Tibial nerve (tissue), 4 donors: ENCODE measurements around the gene EXOSC3. TPM values are rescaled to one million over a fixed set of nuclear protein-coding genes. Genes with fewer than 3 reads are reported as not detected.

Experiments
- DNase-seq, 2 donors: peaks; one replicate each; pipeline ENCODE4 v3.0.0-alpha.2; 2019; ENCODE audit warnings: low spot score in 2 of 2
- H3K27ac ChIP-seq, 4 donors: fragments of 200-600 bp; sonication (generic) in 3 of 4; one replicate each; pipeline ENCODE4 v1.5.1; 2017 to 2019; ENCODE audit warnings: mild to moderate bottlenecking in 1 of 4
- H3K27me3 ChIP-seq, 2 donors: fragments of 200-600 bp; sonication (generic) in 1 of 2; one replicate each; pipeline versions ENCODE4 v1.5.1 to v1.6.0; 2017 to 2019
- H3K36me3 ChIP-seq, 3 donors: fragments of 200-600 bp; sonication (generic); one replicate each; pipeline ENCODE4 v1.5.1; 2018 to 2019
- H3K4me1 ChIP-seq, 4 donors: fragments of 200-600 bp; sonication (generic) in 3 of 4; one replicate each; pipeline ENCODE4 v1.5.1; 2017 to 2019
- H3K4me3 ChIP-seq, 4 donors: fragments of 200-600 bp; sonication (generic) in 3 of 4; one replicate each; pipeline ENCODE4 v1.5.1; 2017 to 2019; ENCODE audit warnings: mild to moderate bottlenecking in 1 of 4, moderate library complexity in 1 of 4
- H3K9me3 ChIP-seq, 4 donors: fragments of 200-600 bp; sonication (generic) in 3 of 4; one replicate each; pipeline ENCODE4 v1.5.1; 2017 to 2019
- CTCF ChIP-seq, 5 experiments: fragments of 200-600 bp in 3 of 5; fragments of 450-650 bp in 2 of 5; sonication (generic) in 3 of 5; IDR thresholded peaks; one replicate each; pipeline ENCODE4 v1.5.1; 2016 to 2019; ENCODE audit warnings: antibody characterized with exemption in 5 of 5, mild to moderate bottlenecking in 3 of 5, moderate library complexity in 2 of 5
- EP300 ChIP-seq, 2 donors: sonication (generic); formaldehyde crosslinking; IDR thresholded peaks; one replicate each; pipeline ENCODE4 v1.6.1; 2017; ENCODE audit warnings: antibody characterized with exemption in 2 of 2, mild to moderate bottlenecking in 1 of 2
- POLR2A ChIP-seq, 2 donors: fragments of 450-650 bp; IDR thresholded peaks; one replicate each; pipeline ENCODE4 v1.6.1; 2017; ENCODE audit warnings: antibody characterized with exemption in 2 of 2, mild to moderate bottlenecking in 2 of 2, moderate library complexity in 2 of 2
- WGBS, 2 donors: methylation state at CpG; one replicate each; pipeline ENCODE4 v1.1.5; 2018; 5-methylcytosine and 5-hydroxymethylcytosine counted together
- total RNA-seq, 4 donors: library from RNA; depleted of rRNA; stranded (reverse); fragments of >200 nt; gene quantifications; one replicate each; pipeline ENCODE4 v1.1.0, GENCODE V29; 2016

Gene EXOSC3
- total RNA-seq, 4 donors from 2014 or later = 23.4 to 59.9 (median 39.3) TPM

GRCh38 chr9:37751186-37751585 lies 33.7 kb downstream of the EXOSC3 start:
- Histone ChIP-seq H3K27me3 (no peaks in the 10 kb centered on the region), H3K9me3 (no peaks in the 10 kb centered on the region), H3K4me3 (no peak overlapping the region), H3K36me3 (no peaks in the 10 kb centered on the region), H3K4me1 (peaks cover 0 to 17% (median 3%) of the 10 kb centered on the region in 4 donors), H3K27ac (no peak overlapping the region)
- no peak for DNase-seq
- 81 to 82% methylated on average over 6 of the region's 6 CpGs for WGBS, 2 donors
- TF ChIP-seq CTCF (IDR thresholded peaks at IDR 0.05) = no peak
- no peak for TF ChIP-seq POLR2A (IDR thresholded peaks at IDR 0.05)
- no peak for TF ChIP-seq EP300 (IDR thresholded peaks at IDR 0.05)

- H3K27me3 ChIP-seq = no peaks in the 10 kb centered on the region
- no peak overlapping the region for H3K4me3 ChIP-seq
- no peak for DNase-seq
- peaks cover 0 to 7% (median 0%) of the 10 kb centered on the region in 4 donors for H3K4me1 ChIP-seq
- WGBS, 2 donors = 62 to 68% methylated on average over 5 of the region's 5 CpGs
- no peaks in the 10 kb centered on the region for H3K36me3 ChIP-seq
- H3K9me3 ChIP-seq = no peaks in the 10 kb centered on the region
- TF ChIP-seq CTCF (IDR thresholded peaks at IDR 0.05) = no peak
- no peak for TF ChIP-seq EP300 (IDR thresholded peaks at IDR 0.05)
- no peak for TF ChIP-seq POLR2A (IDR thresholded peaks at IDR 0.05)
- H3K27ac ChIP-seq = no peak overlapping the region
These were observed 35.7 kb downstream of the EXOSC3 start for GRCh38 chr9:37749129-37749528.

GRCh38 chr9:37747271-37747753 lies 37.6 kb downstream of the EXOSC3 start:
- TF ChIP-seq POLR2A (IDR thresholded peaks at IDR 0.05) (no peak), CTCF (IDR thresholded peaks at IDR 0.05) (peak; percentile 54 to 80 (median 79))
- 30 to 37% methylated on average over 3 of the region's 3 CpGs for WGBS, 2 donors
- H3K36me3 ChIP-seq = no peaks in the 10 kb centered on the region
- no peak overlapping the region for H3K27ac ChIP-seq
- peak in 1 of 2 donors; percentile 48 for DNase-seq
- no peaks in the 10 kb centered on the region for H3K4me1 ChIP-seq
- H3K9me3 ChIP-seq = no peaks in the 10 kb centered on the region
- no peaks in the 10 kb centered on the region for H3K27me3 ChIP-seq
- no peak overlapping the region for H3K4me3 ChIP-seq

GRCh38 chr9:37746448-37747270 lies 38.2 kb downstream of the EXOSC3 start:
- DNase-seq = no peak

More at GRCh38 chr9:37746448-37747270, 38.2 kb downstream of the EXOSC3 start:
- H3K4me3 ChIP-seq = no peak overlapping the region
- no peaks in the 10 kb centered on the region for H3K27me3 ChIP-seq
- TF ChIP-seq EP300 (IDR thresholded peaks at IDR 0.05) (no peak), CTCF (IDR thresholded peaks at IDR 0.05) (no peak)
- H3K27ac ChIP-seq = no peak overlapping the region
- no peaks in the 10 kb centered on the region for H3K9me3 ChIP-seq
- H3K36me3 ChIP-seq = no peaks in the 10 kb centered on the region
- no peaks in the 10 kb centered on the region for H3K4me1 ChIP-seq
- 82 to 83% methylated on average over 22 to 24 of the region's 24 CpGs for WGBS, 2 donors
